HL-60/S4 treated with retinoic acid at 250 ng/mL for 4 days and 3 days (cell line): ENCODE data around the gene RAB28.

Experiments used
- in situ Hi-C: fragments of 300-500 bp; cut with MboI; formaldehyde crosslinking; loops from 2 replicates; pipeline ENCODE4 v1.7.0; 2022; ENCODE audit warnings: low sequenced_read_pairs

RAB28 gene

GRCh38 chr4:13384055-13384454 lies 100.1 kb downstream of the RAB28 start:
- in situ Hi-C loops: no loop called here

GRCh38 chr4:13378973-13379759 lies 105.0 kb downstream of the RAB28 start:
- in situ Hi-C loops: no loop called here

GRCh38 chr4:13371048-13371447 lies 113.1 kb downstream of the RAB28 start:
- in situ Hi-C loops: no loop called here

GRCh38 chr4:13368217-13368616 lies 115.9 kb downstream of the RAB28 start:
- in situ Hi-C loops: no loop called here

- in situ Hi-C loops: no loop called here
These were observed 116.4 kb downstream of the RAB28 start for GRCh38 chr4:13367691-13368090.

- in situ Hi-C loops: no loop called here
These were observed 116.9 kb downstream of the RAB28 start for GRCh38 chr4:13367244-13367643.

- in situ Hi-C loops: no loop called here
These were observed 118.9 kb downstream of the RAB28 start for GRCh38 chr4:13365195-13365594.

- in situ Hi-C loops: no loop called here
These were observed 119.5 kb downstream of the RAB28 start for GRCh38 chr4:13364653-13365052.

- in situ Hi-C loops: no loop called here
These were observed 120.0 kb downstream of the RAB28 start for GRCh38 chr4:13364172-13364571.

GRCh38 chr4:13359809-13360208 lies 124.3 kb downstream of the RAB28 start:
- in situ Hi-C loops: no loop called here

- in situ Hi-C loops: no loop called here
These were observed 128.8 kb downstream of the RAB28 start for GRCh38 chr4:13355111-13355880.

GRCh38 chr4:13349096-13349495 lies 135.0 kb downstream of the RAB28 start:
- in situ Hi-C loops: no loop called here

- in situ Hi-C loops: no loop called here
These were observed 135.9 kb downstream of the RAB28 start for GRCh38 chr4:13348216-13348615.

GRCh38 chr4:13347517-13348125 lies 136.5 kb downstream of the RAB28 start:
- in situ Hi-C loops: no loop called here

- in situ Hi-C loops: no loop called here
These were observed 139.9 kb downstream of the RAB28 start for GRCh38 chr4:13344216-13344615.

GRCh38 chr4:13340672-13341071 lies 143.5 kb downstream of the RAB28 start:
- in situ Hi-C loops: no loop called here

- in situ Hi-C loops: no loop called here
These were observed 152.3 kb downstream of the RAB28 start for GRCh38 chr4:13331827-13332226.

GRCh38 chr4:13329963-13330362 lies 154.2 kb downstream of the RAB28 start:
- in situ Hi-C loops: no loop called here

- in situ Hi-C loops: no loop called here
These were observed 154.7 kb downstream of the RAB28 start for GRCh38 chr4:13329340-13329850.

GRCh38 chr4:13328591-13328990 lies 155.5 kb downstream of the RAB28 start:
- in situ Hi-C loops: no loop called here

- in situ Hi-C loops: no loop called here
These were observed 156.1 kb downstream of the RAB28 start for GRCh38 chr4:13327991-13328390.

GRCh38 chr4:13325744-13326143 lies 158.4 kb downstream of the RAB28 start:
- in situ Hi-C loops: no loop called here
